Measurements from ENCODE around the gene FAM13C. TPM values are rescaled to one million over a fixed set of nuclear protein-coding genes. Genes with fewer than 3 reads are reported as not detected.

The FAM13C gene
- total and polyA plus RNA-seq, 2 of the 4 experiments (the other 2 are of a cell fraction) = 1.6 to 2.9 TPM

GRCh38 chr10:59331661-59332060, 30.7 kb downstream of the FAM13C start:
- no peak overlapping the region; the same call in 1 of the 2 replicates for H4K5ac ChIP-seq (ENCODE audit: low read depth, low read length)
- no peak overlapping the region for H3K23ac ChIP-seq (ENCODE audit: low read depth, low read length)
- H3K79me1 ChIP-seq (ENCODE audit: low read depth in 1 of 2, low read length in 2 of 2) = no peaks in the 10 kb centered on the region; a peak in 1 of 4 replicates
- peaks cover 9% of the 10 kb centered on the region for H3K4me1 ChIP-seq (ENCODE audit: control insufficient read depth, insufficient read depth, low read length)
- H2AK5ac ChIP-seq (ENCODE audit: low read depth, low read length) = peak overlapping the region; percentile 56; the same call in 1 of the 2 replicates
- intact Hi-C loops (cut with micrococcal nuclease) = no loop called here
- H3K9me1 ChIP-seq (ENCODE audit: insufficient read depth, low read length) = 0 out of 2 replicates have a peak, but pooled peaks cover 5% of the 10 kb centered on the region
- H3K14ac ChIP-seq (replicated peaks; ENCODE audit: low read depth, low read length) = no peak overlapping the region
- TF ChIP-seq BHLHE40 (IDR thresholded peaks at IDR 0.05; ENCODE audit: low read depth, low read length) (no peak), MAFK (IDR thresholded peaks at IDR 0.05; ENCODE audit: low read depth, low read length) (no peak), SMC3 (IDR thresholded peaks at IDR 0.05; ENCODE audit: low read depth, low read length) (no peak), CTCF (conservative IDR thresholded peaks at IDR 0.05; ENCODE audit: low read depth, low read length) (no peak), RFX5 (IDR thresholded peaks at IDR 0.05; ENCODE audit: low read depth, low read length) (no peak), CEBPB (IDR thresholded peaks at IDR 0.05; ENCODE audit: low read depth, low read length) (no peak)
- H3K36me3 ChIP-seq (ENCODE audit: control insufficient read depth, insufficient read depth, low read length) = no peaks in the 10 kb centered on the region
- H4K20me1 ChIP-seq (ENCODE audit: insufficient read depth, low read length) = no peaks in the 10 kb centered on the region
- H3K9me3 ChIP-seq (ENCODE audit: control insufficient read depth, insufficient read depth, low read length) = no peaks in the 10 kb centered on the region
- H2BK120ac ChIP-seq (ENCODE audit: low read depth, low read length) = peak overlapping the region; percentile 40; the same call in 1 of the 2 replicates
- DNase-seq (no peak), ATAC-seq (ENCODE audit: low read depth) (no peak)
- no peak overlapping the region for H3K4ac ChIP-seq (ENCODE audit: low read depth, low read length)
- ChIA-PET POLR2A (ENCODE audit: unreplicated experiment) (no interaction called here), CTCF (no interaction called here)
- no peak overlapping the region for H3K4me2 ChIP-seq (ENCODE audit: low read depth, low read length)
- no peak overlapping the region for H2AFZ ChIP-seq (replicated peaks; ENCODE audit: low read length, poor library complexity)
- H2BK20ac ChIP-seq (ENCODE audit: low read depth, low read length) = peak overlapping the region; percentile 57
- H2AK9ac ChIP-seq (replicated peaks; ENCODE audit: low read depth, low read length, poor library complexity) = no peak overlapping the region
- no peak overlapping the region for H3K9ac ChIP-seq (ENCODE audit: low read depth, low read length)
- no peak overlapping the region for H4K8ac ChIP-seq (ENCODE audit: low read depth in 2 of 2, low read length in 2 of 2)
- peak overlapping the region; percentile 89; the same call in 2 of the 3 replicates for H2BK15ac ChIP-seq (ENCODE audit: low read depth, low read length)
- no TSS peak for BruUV-seq (replicated peaks)
- peak overlapping the region; percentile 37; the same call in 1 of the 2 replicates for H3K18ac ChIP-seq (ENCODE audit: low read depth, low read length)
- no peak overlapping the region for H4K91ac ChIP-seq (ENCODE audit: insufficient read depth, low read depth, low read length)
- H2BK5ac ChIP-seq (ENCODE audit: low read depth, low read length, poor library complexity, severe bottlenecking) = no peak overlapping the region
- H3K56ac ChIP-seq (ENCODE audit: extremely low read depth, insufficient read depth, low read length) = no peak overlapping the region
- in situ Hi-C loops (cut with MboI; ENCODE audit: low sequenced_read_pairs) = no loop called here
- H3K27me3 ChIP-seq (ENCODE audit: control insufficient read depth, insufficient read depth, low read length) = no peaks in the 10 kb centered on the region
- no peak overlapping the region for H3K27ac ChIP-seq (ENCODE audit: insufficient read depth, low read length)
- no peak overlapping the region for H3K4me3 ChIP-seq (ENCODE audit: insufficient read depth, low read depth, low read length)
- dilution Hi-C loops (cut with HindIII; ENCODE audit: low sequenced_read_pairs, unreplicated experiment) = no loop called here
